Measurements from ENCODE around the gene LYZ. TPM values are rescaled to one million over a fixed set of nuclear protein-coding genes. Genes with fewer than 3 reads are reported as not detected.

Gene LYZ
- total RNA-seq, 2 donors from 2014 or later: 20.6 to 162 TPM

DNA sequence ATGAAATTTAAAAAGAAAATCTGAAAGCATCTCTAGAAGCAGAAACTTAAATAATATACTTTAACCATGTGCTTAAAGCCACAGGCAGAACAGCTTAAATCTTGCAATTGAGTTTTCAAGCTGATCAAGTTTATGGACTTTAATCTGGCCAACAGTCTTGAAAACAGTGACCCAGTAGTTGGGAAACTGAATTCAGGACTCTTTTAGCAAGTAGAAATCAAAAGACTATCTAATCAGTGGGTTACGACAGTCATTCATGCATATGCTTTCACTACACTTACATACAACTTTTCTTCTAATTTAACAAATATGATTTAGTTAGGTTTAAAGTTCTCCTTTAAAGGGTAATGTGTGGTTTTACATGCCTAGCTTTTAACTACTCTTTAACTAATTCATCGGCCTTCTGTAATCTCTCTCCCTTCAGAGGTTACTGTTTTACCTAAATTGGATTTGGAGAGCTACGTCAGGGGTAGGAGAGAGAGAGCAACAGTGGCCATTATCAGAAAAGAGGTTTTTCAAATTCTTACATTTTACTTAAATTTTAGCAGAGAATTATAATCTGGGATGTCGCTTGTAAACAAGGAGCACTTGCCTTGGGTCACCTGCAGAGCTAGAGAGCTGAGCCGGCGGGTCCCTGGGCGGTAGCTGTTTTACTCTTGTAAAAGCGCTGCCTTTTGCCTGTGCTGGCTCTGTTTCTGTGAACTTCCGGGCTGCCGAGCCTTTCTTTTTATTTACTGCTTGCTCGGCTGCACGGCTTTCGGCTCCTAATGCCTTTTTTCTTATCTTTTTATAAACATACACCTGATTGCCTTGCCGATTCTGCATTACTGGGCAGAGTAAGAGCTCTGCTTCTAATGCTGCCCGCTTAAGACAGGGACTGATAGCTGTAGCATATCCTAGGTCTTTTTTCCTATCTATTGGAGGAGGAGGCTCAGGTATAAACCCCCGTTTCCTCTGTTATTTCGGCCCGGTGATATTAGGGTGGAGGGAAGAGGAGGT lies 17.4 kb upstream of the LYZ start:
- peak; percentile 81 for DNase-seq
- peak overlapping the region in 1 of 2 donors; percentile 89 for H3K9ac ChIP-seq (ENCODE audit: low read depth in 2 of 2, low read length in 2 of 2)
- TF ChIP-seq, protein P1, sequence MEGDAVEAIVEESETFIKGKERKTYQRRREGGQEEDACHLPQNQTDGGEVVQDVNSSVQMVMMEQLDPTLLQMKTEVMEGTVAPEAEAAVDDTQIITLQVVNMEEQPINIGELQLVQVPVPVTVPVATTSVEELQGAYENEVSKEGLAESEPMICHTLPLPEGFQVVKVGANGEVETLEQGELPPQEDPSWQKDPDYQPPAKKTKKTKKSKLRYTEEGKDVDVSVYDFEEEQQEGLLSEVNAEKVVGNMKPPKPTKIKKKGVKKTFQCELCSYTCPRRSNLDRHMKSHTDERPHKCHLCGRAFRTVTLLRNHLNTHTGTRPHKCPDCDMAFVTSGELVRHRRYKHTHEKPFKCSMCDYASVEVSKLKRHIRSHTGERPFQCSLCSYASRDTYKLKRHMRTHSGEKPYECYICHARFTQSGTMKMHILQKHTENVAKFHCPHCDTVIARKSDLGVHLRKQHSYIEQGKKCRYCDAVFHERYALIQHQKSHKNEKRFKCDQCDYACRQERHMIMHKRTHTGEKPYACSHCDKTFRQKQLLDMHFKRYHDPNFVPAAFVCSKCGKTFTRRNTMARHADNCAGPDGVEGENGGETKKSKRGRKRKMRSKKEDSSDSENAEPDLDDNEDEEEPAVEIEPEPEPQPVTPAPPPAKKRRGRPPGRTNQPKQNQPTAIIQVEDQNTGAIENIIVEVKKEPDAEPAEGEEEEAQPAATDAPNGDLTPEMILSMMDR (IDR thresholded peaks at IDR 0.05): no peak
- intact Hi-C loops (cut with DNase I): no loop called here
- H3K9me3 ChIP-seq: no peaks in the 10 kb centered on the region
- no peaks in the 10 kb centered on the region for H3K36me3 ChIP-seq
- H3K27me3 ChIP-seq: no peaks in the 10 kb centered on the region
- H3K4me3 ChIP-seq: peak overlapping the region; percentile 29
- no peaks in the 10 kb centered on the region for H3K4me1 ChIP-seq
- H3K27ac ChIP-seq: peak overlapping the region; percentile 86

DNA sequence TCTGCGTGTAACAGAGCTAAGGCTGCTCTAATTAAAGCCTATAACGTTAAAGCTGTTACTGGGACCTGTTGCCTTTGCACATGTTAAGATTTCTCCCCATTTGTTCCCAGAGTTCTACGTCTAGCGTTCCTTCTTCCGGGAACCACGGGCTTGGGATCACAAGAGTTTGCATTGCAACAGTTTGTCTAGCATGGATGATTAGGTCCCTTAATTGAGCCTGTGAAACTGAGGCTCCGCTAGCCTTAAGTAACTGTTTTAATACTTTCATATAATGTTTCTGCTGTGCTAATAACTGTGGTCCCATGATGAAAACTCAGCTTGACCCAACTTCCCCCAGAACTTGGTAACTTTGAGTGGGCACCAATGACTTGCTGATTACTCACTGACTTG lies 16.7 kb upstream of the LYZ start:
- Histone ChIP-seq H3K27me3 (no peaks in the 10 kb centered on the region), H3K9me3 (no peaks in the 10 kb centered on the region), H3K4me1 (no peaks in the 10 kb centered on the region), H3K27ac (peak overlapping the region; percentile 86), H3K9ac (ENCODE audit: low read depth in 2 of 2, low read length in 2 of 2) (peak overlapping the region in 1 of 2 donors; percentile 89), H3K36me3 (no peaks in the 10 kb centered on the region), H3K4me3 (peak overlapping the region; percentile 29)
- peak; percentile 42 for DNase-seq
- TF ChIP-seq, protein P1 (IDR thresholded peaks at IDR 0.05): no peak
- intact Hi-C loops (cut with DNase I): no loop called here

DNA sequence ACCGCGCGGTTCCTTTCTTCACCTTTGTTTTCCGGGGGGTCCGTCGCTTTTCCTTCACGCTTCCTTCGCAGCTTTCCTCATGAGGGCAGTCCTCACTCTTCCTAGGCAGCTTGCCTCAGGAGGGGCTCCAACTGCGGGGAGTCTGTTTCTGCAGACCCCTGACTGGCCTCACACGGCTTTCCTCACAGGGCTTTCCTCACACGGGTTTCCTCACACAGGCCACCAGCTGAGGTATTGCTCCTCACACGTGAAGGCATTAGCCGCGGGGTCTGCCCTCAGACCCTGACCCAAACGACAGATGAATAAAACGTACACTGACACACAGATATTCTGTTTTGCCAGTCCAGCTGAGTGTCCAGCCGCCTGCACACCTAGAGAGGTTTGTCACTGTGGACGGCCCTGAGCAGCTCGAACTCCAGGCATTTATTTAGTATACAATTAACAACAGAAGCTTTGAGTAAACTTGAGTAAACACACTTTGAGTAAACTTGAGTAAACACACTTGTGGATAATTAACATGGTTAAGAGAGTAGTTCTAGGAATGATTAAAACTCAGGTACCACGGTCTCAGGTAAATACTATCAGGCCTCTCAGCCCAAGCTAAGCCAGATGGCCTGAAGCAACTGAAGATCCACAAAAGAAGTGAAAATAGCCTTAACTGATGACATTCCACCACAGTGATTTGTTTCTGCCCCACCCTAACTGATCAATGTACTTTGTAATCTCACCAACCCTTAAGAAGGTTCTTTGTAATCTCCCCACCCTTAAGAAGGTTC lies 16.1 kb upstream of the LYZ start:
- DNase-seq: peak; percentile 36
- TF ChIP-seq, protein P1 (IDR thresholded peaks at IDR 0.05): no peak
- Histone ChIP-seq H3K9ac (ENCODE audit: low read depth in 2 of 2, low read length in 2 of 2) (peak overlapping the region in 1 of 2 donors; percentile 89), H3K36me3 (no peaks in the 10 kb centered on the region), H3K4me3 (peak overlapping the region; percentile 29), H3K27ac (peak overlapping the region; percentile 86), H3K9me3 (no peaks in the 10 kb centered on the region), H3K4me1 (no peaks in the 10 kb centered on the region), H3K27me3 (no peaks in the 10 kb centered on the region)
- intact Hi-C loops (cut with DNase I): no loop called here

DNA sequence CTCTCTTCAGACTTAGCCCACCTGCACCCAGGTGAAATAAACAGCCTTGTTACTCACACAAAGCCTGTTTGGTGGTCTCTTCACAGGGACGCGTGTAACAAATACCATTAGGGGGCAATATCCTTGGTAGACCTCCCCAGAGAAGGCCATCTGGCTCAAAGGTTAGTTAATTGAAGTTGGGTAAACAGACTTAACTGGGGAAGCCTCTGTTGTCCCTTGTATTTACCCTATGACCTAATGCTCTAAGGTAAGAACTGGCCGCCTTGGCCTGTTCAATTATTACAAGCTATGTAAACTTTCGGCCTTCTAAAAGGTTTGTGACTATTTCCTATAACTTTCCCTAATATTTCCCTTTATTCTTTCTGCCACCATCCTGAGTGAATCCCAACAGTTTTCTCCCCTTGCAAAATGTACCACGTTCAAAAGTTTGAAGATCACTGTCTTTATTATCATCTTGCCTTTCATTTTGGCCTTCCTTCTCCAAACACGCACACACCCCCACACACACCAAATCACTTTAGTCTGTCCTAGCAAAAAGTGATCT lies 15.3 kb upstream of the LYZ start:
- H3K4me3 ChIP-seq: no peak overlapping the region
- no peak overlapping the region for H3K9ac ChIP-seq (ENCODE audit: low read depth in 2 of 2, low read length in 2 of 2)
- no peaks in the 10 kb centered on the region for H3K9me3 ChIP-seq
- TF ChIP-seq, protein P1 (IDR thresholded peaks at IDR 0.05): no peak
- no peaks in the 10 kb centered on the region for H3K4me1 ChIP-seq
- intact Hi-C loops (cut with DNase I): no loop called here
- H3K36me3 ChIP-seq: no peaks in the 10 kb centered on the region
- peak overlapping the region; percentile 86 for H3K27ac ChIP-seq
- DNase-seq: no peak
- no peaks in the 10 kb centered on the region for H3K27me3 ChIP-seq

DNA sequence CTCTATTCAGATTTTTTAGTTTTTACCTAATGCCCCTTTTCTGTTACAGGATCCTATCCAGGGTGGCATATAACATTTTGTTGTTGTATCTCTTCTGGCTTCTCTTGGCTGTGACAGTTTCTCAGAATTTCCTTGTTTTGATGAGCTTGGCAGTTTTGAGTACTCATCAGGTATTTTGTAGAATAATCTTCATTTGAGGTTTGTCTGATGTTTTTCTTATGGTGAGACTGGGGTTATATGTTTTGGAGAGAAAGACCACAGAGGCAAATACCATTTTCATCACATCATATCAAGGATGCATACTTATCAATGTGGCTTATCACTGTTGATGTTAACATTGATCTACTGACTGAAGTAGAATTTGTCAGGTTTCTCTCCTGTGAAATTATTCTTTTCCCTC lies 14.0 kb upstream of the LYZ start:
- no peaks in the 10 kb centered on the region for H3K36me3 ChIP-seq
- no peak overlapping the region for H3K4me3 ChIP-seq
- intact Hi-C loops (cut with DNase I): no loop called here
- TF ChIP-seq, protein P1 (IDR thresholded peaks at IDR 0.05): no peak
- no peak overlapping the region for H3K9ac ChIP-seq (ENCODE audit: low read depth in 2 of 2, low read length in 2 of 2)
- no peaks in the 10 kb centered on the region for H3K27me3 ChIP-seq
- no peaks in the 10 kb centered on the region for H3K9me3 ChIP-seq
- H3K4me1 ChIP-seq: no peaks in the 10 kb centered on the region
- no peak overlapping the region for H3K27ac ChIP-seq
- no peak for DNase-seq

All from colonic mucosa (tissue), 4 donors.